Measurements from ENCODE around the gene UQCRQ.
A peak's percentile ranks its signal among the peaks of the same experiment; 100 is the strongest.

UQCRQ gene

GRCh38 chr5:132867046-132867451, 607 bp downstream of the UQCRQ start:
- DNase-seq: no peak
- Histone ChIP-seq H3K4me3 (ENCODE audit: control insufficient read depth in 1 of 7, extremely low read depth in 1 of 7, insufficient read depth in 4 of 7, low read depth in 2 of 7, low read length in 6 of 7) (peak overlapping the region; percentile 64 to 95 (median 86)), H3K36me3 (ENCODE audit: control insufficient read depth in 4 of 4, insufficient read depth in 4 of 4, low read length in 3 of 4) (peaks cover 4 to 37% (median 16%) of the 10 kb centered on the region in 4 experiments), H3K27me3 (replicated peaks in 2 of 5; ENCODE audit: control insufficient read depth in 4 of 5, insufficient read depth in 5 of 5, low read length in 4 of 5) (no peaks in the 10 kb centered on the region), H3K4me1 (ENCODE audit: control extremely low read depth in 1 of 4, control insufficient read depth in 4 of 4, insufficient read depth in 4 of 4, low read length in 3 of 4) (peaks cover 5 to 20% (median 17%) of the 10 kb centered on the region in 4 experiments), H3K9me3 (ENCODE audit: control extremely low read depth in 1 of 5, control insufficient read depth in 4 of 5, insufficient read depth in 2 of 5, low read depth in 1 of 5, low read length in 4 of 5) (no peaks in the 10 kb centered on the region), H3K27ac (ENCODE audit: insufficient read depth in 1 of 2, low read depth in 1 of 2, low read length in 2 of 2, poor library complexity in 1 of 2, severe bottlenecking in 2 of 2) (peak overlapping the region; percentile 75 to 91)
- ChIA-PET POLR2A (interaction anchor here (0.9 kb wide), 2 partner anchors 41 to 400 kb away, joined by 3 read pairs; no protein-coding TSS in a partner anchor), CTCF (interaction anchor here (0.9 to 6.6 kb wide), 9 partner anchors 10 to 365 kb away, joined by 3 to 34 read pairs (median 7); partner anchors contain the start of gene SHROOM1)
- WGBS (ENCODE audit: insufficient coverage): 15% methylated on average over 7 of the region's 13 CpGs

DNA sequence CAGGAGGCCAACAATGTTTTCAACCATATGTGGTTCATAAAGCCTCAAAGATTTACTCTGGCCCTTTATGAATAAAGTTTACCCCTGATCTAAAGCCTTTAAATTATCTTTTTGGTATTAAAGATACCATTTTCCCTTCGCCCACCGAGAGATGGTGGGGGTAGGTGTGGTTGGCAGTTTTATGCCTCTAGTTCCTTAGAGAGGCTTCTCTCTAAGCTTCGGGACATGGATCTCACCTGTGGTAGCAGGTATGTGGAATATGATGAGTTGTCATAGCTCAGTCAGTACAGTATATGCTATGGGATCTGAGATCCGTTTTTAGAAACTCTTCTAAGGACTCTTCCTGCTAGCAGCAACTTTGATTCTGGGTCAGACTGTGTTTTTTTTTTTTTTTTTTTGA, 2.3 kb downstream of the UQCRQ start:
- ChIA-PET CTCF (interaction anchor here (0.6 to 2.8 kb wide), 5 partner anchors 11 to 1930 kb away, joined by 3 to 14 read pairs (median 3); no protein-coding TSS in a partner anchor), POLR2A (no interaction called here)
- H3K27ac ChIP-seq (ENCODE audit: insufficient read depth in 1 of 2, low read depth in 1 of 2, low read length in 2 of 2, poor library complexity in 1 of 2, severe bottlenecking in 2 of 2): no peak overlapping the region
- WGBS (ENCODE audit: insufficient coverage): 100% methylated on average over 3 of the region's 4 CpGs
- H3K27me3 ChIP-seq (replicated peaks in 2 of 5; ENCODE audit: control insufficient read depth in 4 of 5, insufficient read depth in 5 of 5, low read length in 4 of 5): no peaks in the 10 kb centered on the region
- peaks cover 5 to 20% (median 17%) of the 10 kb centered on the region in 4 experiments for H3K4me1 ChIP-seq (ENCODE audit: control extremely low read depth in 1 of 4, control insufficient read depth in 4 of 4, insufficient read depth in 4 of 4, low read length in 3 of 4)
- H3K9me3 ChIP-seq (ENCODE audit: control extremely low read depth in 1 of 5, control insufficient read depth in 4 of 5, insufficient read depth in 2 of 5, low read depth in 1 of 5, low read length in 4 of 5): no peaks in the 10 kb centered on the region
- no peak overlapping the region for H3K4me3 ChIP-seq (ENCODE audit: control insufficient read depth in 1 of 7, extremely low read depth in 1 of 7, insufficient read depth in 4 of 7, low read depth in 2 of 7, low read length in 6 of 7)
- DNase-seq: no peak
- H3K36me3 ChIP-seq (ENCODE audit: control insufficient read depth in 4 of 4, insufficient read depth in 4 of 4, low read length in 3 of 4): peaks cover 4 to 49% (median 17%) of the 10 kb centered on the region in 4 experiments

GRCh38 chr5:132870801-132871200, 4.4 kb downstream of the UQCRQ start:
- no peaks in the 10 kb centered on the region for H3K27me3 ChIP-seq (replicated peaks in 2 of 5; ENCODE audit: control insufficient read depth in 4 of 5, insufficient read depth in 5 of 5, low read length in 4 of 5)
- H3K36me3 ChIP-seq (ENCODE audit: control insufficient read depth in 4 of 4, insufficient read depth in 4 of 4, low read length in 3 of 4): peaks cover 4 to 56% (median 20%) of the 10 kb centered on the region in 4 experiments
- 94% methylated on average over 2 of the region's 2 CpGs for WGBS (ENCODE audit: insufficient coverage)
- peaks cover 5 to 15% (median 12%) of the 10 kb centered on the region in 4 experiments for H3K4me1 ChIP-seq (ENCODE audit: control extremely low read depth in 1 of 4, control insufficient read depth in 4 of 4, insufficient read depth in 4 of 4, low read length in 3 of 4)
- H3K9me3 ChIP-seq (ENCODE audit: control extremely low read depth in 1 of 5, control insufficient read depth in 4 of 5, insufficient read depth in 2 of 5, low read depth in 1 of 5, low read length in 4 of 5): no peaks in the 10 kb centered on the region
- CTCF ChIA-PET: interaction anchor here (1.2 to 6.2 kb wide), 4 partner anchors 9 to 50 kb away, joined by 3 to 31 read pairs (median 6); partner anchors contain the start of gene SHROOM1
- POLR2A ChIA-PET: no interaction called here
- H3K27ac ChIP-seq (ENCODE audit: insufficient read depth in 1 of 2, low read depth in 1 of 2, low read length in 2 of 2, poor library complexity in 1 of 2, severe bottlenecking in 2 of 2): no peak overlapping the region
- no peak overlapping the region for H3K4me3 ChIP-seq (ENCODE audit: control insufficient read depth in 1 of 7, extremely low read depth in 1 of 7, insufficient read depth in 4 of 7, low read depth in 2 of 7, low read length in 6 of 7)
- DNase-seq: no peak

DNA sequence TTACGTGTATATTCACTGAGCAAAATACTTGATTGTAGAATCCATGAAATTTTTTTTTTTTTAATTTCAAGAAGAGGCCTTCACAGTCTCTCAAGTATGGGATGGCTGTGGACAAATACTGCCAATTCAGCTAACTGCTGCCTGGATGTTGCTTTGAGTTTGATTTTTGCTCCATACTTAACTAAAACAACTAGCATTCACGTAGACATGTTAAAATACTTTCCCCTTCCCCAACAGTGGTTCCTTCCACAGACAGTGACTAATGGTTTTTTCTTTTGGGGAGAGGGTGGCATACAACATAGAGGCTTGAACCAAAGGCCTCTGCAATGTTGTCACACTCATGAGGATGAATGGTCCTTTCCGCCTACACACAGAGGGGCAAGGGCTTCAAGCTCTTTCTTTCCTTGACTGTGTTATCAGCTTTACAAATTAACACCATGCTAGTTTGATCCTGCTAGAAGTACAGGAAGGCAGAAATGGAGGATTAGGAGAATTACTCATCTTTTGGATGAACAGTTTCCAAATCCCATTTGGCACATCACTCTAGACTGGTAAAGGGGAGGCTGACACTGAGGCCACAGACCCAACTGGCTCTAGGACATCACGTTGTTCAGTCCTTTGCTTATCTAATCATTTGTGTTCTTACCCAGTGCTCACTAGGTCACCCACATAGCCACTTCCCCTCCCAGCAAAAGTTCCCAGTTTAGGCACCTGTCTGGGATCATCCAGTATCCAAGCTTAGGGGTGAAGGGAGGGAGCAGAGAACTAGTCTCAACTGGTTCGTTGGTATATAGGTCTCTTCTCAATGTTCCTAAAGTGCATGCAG, 5.2 kb downstream of the UQCRQ start:
- H3K4me3 ChIP-seq (ENCODE audit: control insufficient read depth in 1 of 7, extremely low read depth in 1 of 7, insufficient read depth in 4 of 7, low read depth in 2 of 7, low read length in 6 of 7): no peak overlapping the region
- ChIA-PET POLR2A (no interaction called here), CTCF (interaction anchor here (1.2 to 6.2 kb wide), 4 partner anchors 8 to 41 kb away, joined by 3 to 31 read pairs (median 6); partner anchors contain the start of gene SHROOM1)
- peaks cover 5 to 11% (median 7%) of the 10 kb centered on the region in 4 experiments for H3K4me1 ChIP-seq (ENCODE audit: control extremely low read depth in 1 of 4, control insufficient read depth in 4 of 4, insufficient read depth in 4 of 4, low read length in 3 of 4)
- 93% methylated on average over 3 of the region's 5 CpGs for WGBS (ENCODE audit: insufficient coverage)
- peaks cover 4 to 58% (median 20%) of the 10 kb centered on the region in 4 experiments for H3K36me3 ChIP-seq (ENCODE audit: control insufficient read depth in 4 of 4, insufficient read depth in 4 of 4, low read length in 3 of 4)
- H3K27ac ChIP-seq (ENCODE audit: insufficient read depth in 1 of 2, low read depth in 1 of 2, low read length in 2 of 2, poor library complexity in 1 of 2, severe bottlenecking in 2 of 2): no peak overlapping the region
- H3K9me3 ChIP-seq (ENCODE audit: control extremely low read depth in 1 of 5, control insufficient read depth in 4 of 5, insufficient read depth in 2 of 5, low read depth in 1 of 5, low read length in 4 of 5): no peaks in the 10 kb centered on the region
- no peak for DNase-seq
- H3K27me3 ChIP-seq (replicated peaks in 2 of 5; ENCODE audit: control insufficient read depth in 4 of 5, insufficient read depth in 5 of 5, low read length in 4 of 5): no peaks in the 10 kb centered on the region

GRCh38 chr5:132872788-132873118, 6.3 kb downstream of the UQCRQ start:
- no peak for DNase-seq
- Histone ChIP-seq H3K27me3 (replicated peaks in 2 of 5; ENCODE audit: control insufficient read depth in 4 of 5, insufficient read depth in 5 of 5, low read length in 4 of 5) (no peaks in the 10 kb centered on the region), H3K4me3 (ENCODE audit: control insufficient read depth in 1 of 7, extremely low read depth in 1 of 7, insufficient read depth in 4 of 7, low read depth in 2 of 7, low read length in 6 of 7) (no peak overlapping the region), H3K27ac (ENCODE audit: insufficient read depth in 1 of 2, low read depth in 1 of 2, low read length in 2 of 2, poor library complexity in 1 of 2, severe bottlenecking in 2 of 2) (no peak overlapping the region), H3K36me3 (ENCODE audit: control insufficient read depth in 4 of 4, insufficient read depth in 4 of 4, low read length in 3 of 4) (peaks cover 4 to 60% (median 19%) of the 10 kb centered on the region in 4 experiments), H3K9me3 (ENCODE audit: control extremely low read depth in 1 of 5, control insufficient read depth in 4 of 5, insufficient read depth in 2 of 5, low read depth in 1 of 5, low read length in 4 of 5) (no peaks in the 10 kb centered on the region), H3K4me1 (ENCODE audit: control extremely low read depth in 1 of 4, control insufficient read depth in 4 of 4, insufficient read depth in 4 of 4, low read length in 3 of 4) (peaks cover 0 to under 1% (median 0%) of the 10 kb centered on the region in 4 experiments)
- ChIA-PET CTCF (interaction anchor here (0.8 to 6.2 kb wide), 7 partner anchors 8 to 48 kb away, joined by 3 to 31 read pairs (median 3); no protein-coding TSS in a partner anchor), POLR2A (no interaction called here)
- 100% methylated on average over 1 of the region's 1 CpG for WGBS (ENCODE audit: insufficient coverage)

DNA sequence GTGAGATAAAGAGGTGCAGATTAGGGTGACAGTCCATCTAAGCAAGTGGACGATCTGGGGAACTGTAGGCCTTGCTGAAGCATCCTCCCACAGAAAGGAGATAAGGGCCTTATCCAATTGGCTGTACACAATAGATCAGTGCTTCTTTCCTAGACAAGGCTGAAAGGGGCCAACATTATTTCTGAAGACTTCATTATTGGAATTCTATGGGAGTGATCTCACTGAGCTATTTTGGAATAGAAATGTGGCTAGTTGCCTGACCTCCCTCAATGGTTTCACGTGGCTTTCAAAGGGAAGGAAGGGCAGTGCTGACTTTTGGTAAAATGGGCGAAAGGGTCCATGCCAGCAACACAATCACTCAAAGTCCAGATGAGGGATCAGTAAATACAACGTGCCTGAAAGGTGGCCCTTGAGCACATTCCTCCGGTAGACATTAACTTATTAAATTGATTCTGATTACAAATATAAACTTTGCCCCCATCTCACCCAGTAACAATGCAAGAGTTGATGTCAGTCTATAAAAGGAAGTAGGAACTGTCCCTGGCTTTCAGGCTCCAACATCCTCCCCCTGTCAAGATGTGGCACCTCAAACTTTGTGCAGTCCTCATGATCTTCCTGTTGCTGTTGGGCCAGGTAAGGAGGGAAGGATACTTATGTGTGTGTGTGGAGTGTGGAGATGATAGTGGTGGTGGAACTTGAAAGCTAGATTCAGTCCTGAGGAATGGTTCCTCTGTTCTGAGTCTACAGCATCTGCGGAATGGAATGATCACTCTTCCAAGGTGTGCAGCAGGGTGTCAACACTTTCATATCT, 6.9 kb downstream of the UQCRQ start, which contains the start of gene LEAP2:
LEAP2 (plus strand) TSS at position 550 of the 811 bp plus-strand sequence; CDS start at position 577, 27 bp downstream.
- Histone ChIP-seq H3K27ac (ENCODE audit: insufficient read depth in 1 of 2, low read depth in 1 of 2, low read length in 2 of 2, poor library complexity in 1 of 2, severe bottlenecking in 2 of 2) (no peak within 1 kb of the TSS), H3K36me3 (ENCODE audit: control insufficient read depth in 4 of 4, insufficient read depth in 4 of 4, low read length in 3 of 4) (peaks cover 2 to 61% (median 20%) of the 10 kb centered on the region in 4 experiments), H3K4me3 (ENCODE audit: control insufficient read depth in 1 of 7, extremely low read depth in 1 of 7, insufficient read depth in 4 of 7, low read depth in 2 of 7, low read length in 6 of 7) (no peak within 1 kb of the TSS), H3K27me3 (replicated peaks in 2 of 5; ENCODE audit: control insufficient read depth in 4 of 5, insufficient read depth in 5 of 5, low read length in 4 of 5) (no peaks in the 10 kb centered on the region), H3K4me1 (ENCODE audit: control extremely low read depth in 1 of 4, control insufficient read depth in 4 of 4, insufficient read depth in 4 of 4, low read length in 3 of 4) (no peaks in the 10 kb centered on the region), H3K9me3 (ENCODE audit: control extremely low read depth in 1 of 5, control insufficient read depth in 4 of 5, insufficient read depth in 2 of 5, low read depth in 1 of 5, low read length in 4 of 5) (no peaks in the 10 kb centered on the region)
- CTCF ChIA-PET: interaction anchor here (0.8 to 6.2 kb wide), 8 partner anchors 7 to 48 kb away, joined by 3 to 31 read pairs (median 4); no protein-coding TSS in a partner anchor
- 90% methylated on average over 3 of the region's 6 CpGs for WGBS (ENCODE audit: insufficient coverage)
- DNase-seq: no peak
- POLR2A ChIA-PET: no interaction called here

Measured in common myeloid progenitor, CD34-positive (primary cell).